ENCODE data around the gene PSAP.

Gene PSAP

DNA sequence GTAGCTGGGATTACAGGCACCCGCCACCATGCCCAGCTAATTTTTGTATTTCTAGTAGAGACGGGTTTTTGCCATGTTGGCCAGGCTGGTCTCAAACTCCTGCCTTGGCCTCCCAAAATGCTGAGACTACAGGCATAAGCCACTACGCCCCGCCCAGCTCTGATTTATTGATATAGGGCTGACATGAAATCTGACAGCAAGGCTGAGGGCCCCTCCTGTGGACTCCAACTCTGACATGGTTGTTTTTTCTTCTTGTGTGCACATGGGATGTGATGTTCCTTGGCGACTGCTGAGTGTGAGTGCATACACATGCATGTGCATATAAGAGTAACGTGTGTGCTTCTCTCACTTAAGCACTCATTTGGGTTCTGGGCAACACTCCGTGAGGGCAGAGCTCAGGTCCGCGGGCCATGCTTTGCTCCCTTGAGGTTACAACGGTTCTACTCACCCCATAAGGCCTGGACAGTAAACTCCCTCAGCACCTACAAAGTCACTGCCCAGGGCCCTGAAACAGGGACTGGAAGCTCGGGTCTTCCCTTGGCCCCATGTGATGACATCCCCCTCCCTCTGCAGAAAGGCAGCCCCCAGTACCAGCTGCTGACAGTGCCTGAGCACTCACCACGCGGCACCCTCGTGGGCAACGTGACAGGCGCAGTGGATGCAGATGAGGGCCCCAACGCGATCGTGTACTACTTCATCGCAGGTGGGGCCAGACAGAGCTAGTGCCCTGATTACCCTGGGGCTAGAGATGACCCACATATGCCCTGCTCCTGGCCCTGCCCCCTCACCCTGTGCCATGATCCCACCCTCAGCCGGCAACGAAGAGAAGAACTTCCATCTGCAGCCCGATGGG lies 44.1 kb downstream of the PSAP start:
- DNase-seq = no peak

- peak; percentile 18 for DNase-seq
Observed at GRCh38 chr10:71805776-71806703, 45.0 kb downstream of the PSAP start.

DNA sequence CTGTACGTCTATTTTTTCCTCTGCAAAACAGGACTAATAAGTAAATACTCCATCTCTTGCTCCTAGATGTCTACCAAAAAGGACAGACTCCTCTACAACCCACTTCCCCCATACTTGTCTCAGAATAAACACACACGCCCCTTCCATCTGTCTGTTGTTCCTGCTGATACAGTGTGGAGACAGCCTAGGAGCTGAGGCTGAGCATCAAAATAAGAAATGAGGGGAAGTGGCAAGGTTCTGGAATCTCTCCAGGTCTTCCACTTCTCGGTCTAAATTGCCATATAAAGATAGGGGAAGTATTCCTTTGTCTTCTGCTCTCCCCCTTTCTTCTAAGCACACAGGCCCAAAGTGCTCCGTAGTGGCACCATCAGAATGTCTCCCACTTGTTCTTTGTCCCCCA lies 47.0 kb downstream of the PSAP start:
- DNase-seq = no peak

DNA sequence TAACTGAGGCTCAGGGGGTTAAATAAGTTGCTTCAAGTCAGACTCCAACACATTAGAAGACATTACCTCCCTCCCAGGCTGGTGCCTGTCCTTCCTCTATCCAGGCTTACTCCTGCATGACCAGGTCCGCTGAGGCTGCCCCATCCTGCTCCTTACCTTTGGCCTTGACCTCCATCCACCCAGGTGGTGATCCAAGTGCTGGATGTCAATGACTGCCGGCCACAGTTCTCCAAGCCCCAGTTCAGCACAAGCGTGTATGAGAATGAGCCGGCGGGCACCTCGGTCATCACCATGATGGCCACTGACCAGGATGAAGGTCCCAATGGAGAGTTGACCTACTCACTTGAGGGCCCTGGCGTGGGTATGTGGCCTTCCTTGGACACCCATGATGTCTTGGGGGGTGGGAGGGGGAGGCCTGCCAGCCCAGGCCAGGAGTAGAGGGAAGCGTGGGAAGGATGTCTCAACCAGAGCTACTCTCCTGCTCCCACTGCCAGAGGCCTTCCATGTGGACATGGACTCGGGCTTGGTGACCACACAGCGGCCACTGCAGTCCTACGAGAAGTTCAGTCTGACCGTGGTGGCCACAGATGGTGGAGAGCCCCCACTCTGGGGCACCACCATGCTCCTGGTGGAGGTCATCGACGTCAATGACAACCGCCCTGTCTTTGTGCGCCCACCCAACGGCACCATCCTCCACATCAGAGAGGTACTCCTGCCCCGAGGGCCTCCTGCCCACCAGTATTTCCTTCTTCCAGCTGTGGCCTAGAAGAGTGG lies 48.1 kb downstream of the PSAP start:
- no peak for DNase-seq

GRCh38 chr10:71802235-71802634 lies 48.8 kb downstream of the PSAP start:
- DNase-seq = no peak

GRCh38 chr10:71801361-71801760 lies 49.7 kb downstream of the PSAP start:
- no peak for DNase-seq

DNA sequence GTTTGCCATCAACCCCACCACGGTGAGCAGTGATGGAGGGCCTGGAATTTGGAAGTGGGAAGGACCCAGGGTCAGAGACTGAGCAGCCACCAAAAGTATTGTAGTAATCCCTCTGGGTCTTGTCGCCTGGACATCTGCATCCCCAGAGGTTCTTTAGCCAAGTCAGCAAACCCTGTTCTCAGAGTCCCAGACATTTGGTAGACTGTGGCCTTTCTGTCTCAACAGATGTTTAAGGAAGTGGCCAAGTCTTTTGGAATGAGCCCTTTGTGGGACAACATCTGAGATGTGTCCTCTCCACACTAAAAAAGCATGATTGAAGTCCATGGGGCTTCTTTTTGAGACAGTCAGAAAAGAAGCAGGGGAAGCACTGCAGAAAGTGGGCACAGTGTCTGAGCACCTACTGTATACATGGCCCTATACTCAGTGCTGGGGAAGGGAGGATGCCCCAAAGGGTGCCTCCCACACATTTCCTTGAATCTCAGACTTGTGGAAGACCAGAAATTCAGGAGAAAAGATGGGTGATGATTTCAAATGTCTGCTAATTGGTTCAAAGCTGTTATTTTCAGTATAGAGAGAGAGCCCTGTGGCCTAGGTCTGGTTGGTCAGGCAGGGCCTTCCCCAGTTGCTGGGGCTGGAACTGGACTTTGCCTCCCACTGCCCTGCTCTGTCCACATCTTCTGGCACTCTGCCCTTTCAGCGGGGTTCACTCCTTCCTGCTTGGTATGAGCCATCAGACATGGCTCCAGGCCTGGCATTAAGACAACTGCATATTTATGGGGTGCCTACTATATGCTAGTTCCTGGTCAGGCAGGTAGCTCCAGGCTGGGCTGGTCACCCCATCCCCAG lies 51.2 kb downstream of the PSAP start:
- no peak for DNase-seq

GRCh38 chr10:71799112-71799511 lies 51.9 kb downstream of the PSAP start:
- DNase-seq = no peak

- DNase-seq = no peak
Observed at GRCh38 chr10:71798308-71798624, 52.8 kb downstream of the PSAP start.

- no peak for DNase-seq
Observed at GRCh38 chr10:71797533-71798307, 53.3 kb downstream of the PSAP start.

DNA sequence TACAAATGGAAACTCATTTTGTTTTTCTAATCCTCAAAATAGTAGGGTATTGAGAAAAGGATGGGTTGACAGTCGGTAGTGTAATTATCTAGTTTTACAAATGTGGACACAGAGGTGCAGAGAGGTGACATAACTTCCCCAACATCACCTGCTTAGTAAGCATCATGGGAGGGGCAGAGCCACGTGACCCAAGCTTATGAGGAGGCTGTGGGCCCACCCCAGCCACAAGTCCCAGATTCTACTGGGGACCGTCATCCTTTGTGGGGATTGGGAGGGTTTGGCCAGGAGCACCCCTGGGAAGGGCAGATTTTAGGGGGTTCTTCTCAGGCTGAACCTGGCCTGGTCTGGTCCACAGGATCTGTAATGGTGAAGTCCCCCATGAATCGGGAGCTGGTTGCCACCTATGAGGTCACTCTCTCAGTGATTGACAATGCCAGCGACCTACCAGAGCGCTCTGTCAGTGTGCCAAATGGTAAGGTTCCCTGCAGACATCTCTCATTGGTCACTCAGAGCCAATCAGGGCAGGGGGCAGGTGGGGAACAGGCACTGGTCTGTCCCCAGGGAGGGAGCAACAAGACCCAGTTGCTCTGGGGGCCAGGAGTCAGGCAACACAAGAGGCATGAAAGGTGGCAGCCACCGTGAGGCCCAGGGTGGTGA lies 54.2 kb downstream of the PSAP start:
- no peak for DNase-seq

DNA sequence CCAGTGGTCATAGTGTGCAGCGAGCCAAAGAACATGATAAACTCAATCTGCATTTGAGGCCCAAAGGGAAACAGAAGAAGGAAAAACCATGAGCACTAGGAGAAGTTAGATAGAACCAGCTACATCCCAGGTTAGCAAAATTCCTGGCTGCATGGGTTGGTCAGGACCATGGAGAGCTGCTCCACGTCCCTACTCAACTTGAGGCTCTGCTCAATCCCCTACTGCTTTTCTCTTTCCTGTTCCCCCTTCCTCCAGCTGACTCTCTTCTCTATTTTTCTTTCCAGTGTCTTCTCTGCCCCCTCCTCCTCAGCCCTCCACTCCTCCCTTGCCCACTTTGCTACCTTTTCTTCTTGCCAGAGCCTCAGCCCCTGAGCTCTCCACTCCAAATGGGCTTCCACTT lies 55.8 kb downstream of the PSAP start:
- no peak for DNase-seq

DNA sequence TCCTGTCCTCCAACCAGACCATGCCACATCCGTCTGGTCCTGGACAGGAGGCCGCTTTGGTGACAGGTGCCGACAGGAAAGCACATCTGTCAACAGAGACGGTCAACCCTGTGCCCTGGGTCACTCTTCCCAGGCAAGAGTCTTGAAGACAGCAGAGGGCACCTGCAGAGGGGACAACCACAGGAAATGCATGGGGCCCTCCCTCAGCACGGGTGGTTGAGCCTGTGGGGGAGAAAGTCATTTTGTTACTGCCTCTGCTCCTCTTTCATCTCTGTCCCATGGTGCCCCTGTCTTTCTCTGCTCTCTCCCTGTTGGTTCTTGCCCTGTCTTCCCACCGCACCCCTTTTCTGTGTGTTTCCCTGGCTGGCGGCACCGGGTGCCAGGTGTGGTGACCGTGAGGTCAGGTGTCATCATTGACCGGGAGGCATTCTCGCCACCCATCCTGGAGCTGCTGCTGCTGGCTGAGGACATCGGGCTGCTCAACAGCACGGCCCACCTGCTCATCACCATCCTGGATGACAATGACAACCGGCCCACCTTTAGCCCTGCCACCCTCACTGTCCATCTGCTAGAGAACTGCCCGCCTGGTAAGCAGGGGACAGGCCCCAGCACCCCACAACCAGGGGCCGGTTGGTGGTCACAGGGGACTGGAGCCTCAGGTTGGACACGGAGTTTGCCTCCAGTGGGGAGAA lies 60.2 kb downstream of the PSAP start:
- DNase-seq = no peak

DNA sequence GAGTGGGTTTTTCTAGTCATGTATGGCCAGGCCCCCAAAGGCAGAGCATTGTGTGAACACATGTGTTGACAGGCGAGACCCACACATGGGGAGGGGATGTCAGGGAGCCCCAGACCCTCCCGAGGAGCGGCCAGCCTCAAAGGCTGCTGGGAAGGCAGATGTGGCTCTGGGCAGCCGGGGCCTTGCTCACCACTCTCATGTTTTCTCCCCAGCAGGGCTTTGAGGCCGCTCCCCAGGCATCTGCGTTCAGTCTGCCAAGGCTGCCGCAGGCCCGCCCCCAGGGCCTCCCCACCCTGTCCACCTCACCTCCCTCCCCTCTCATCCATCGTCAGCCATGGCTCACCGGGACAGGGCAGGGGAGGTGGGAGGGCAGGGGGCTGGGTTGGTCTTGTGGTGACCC lies 61.2 kb downstream of the PSAP start:
- DNase-seq = no peak

DNA sequence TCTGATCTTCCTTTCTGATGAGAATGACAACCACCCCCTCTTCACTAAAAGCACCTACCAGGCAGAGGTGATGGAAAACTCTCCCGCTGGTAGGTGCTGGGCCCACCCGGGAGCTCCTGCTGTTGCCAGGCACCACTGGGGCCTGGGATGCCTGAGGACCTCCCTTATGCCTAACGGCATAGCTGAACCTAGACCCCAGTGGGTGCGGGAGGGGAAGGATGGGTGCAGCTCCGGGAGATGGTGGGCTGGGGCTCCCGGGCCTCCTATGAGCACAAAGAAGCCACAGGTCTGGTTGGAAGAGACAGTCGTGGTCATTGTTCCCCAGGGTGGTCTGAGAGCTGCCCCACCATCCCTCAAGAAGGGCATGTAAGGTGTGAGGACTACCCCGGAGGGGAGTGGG lies 62.1 kb downstream of the PSAP start:
- DNase-seq = no peak

GRCh38 chr10:71784679-71785272 lies 66.3 kb downstream of the PSAP start:
- no peak for DNase-seq

DNA sequence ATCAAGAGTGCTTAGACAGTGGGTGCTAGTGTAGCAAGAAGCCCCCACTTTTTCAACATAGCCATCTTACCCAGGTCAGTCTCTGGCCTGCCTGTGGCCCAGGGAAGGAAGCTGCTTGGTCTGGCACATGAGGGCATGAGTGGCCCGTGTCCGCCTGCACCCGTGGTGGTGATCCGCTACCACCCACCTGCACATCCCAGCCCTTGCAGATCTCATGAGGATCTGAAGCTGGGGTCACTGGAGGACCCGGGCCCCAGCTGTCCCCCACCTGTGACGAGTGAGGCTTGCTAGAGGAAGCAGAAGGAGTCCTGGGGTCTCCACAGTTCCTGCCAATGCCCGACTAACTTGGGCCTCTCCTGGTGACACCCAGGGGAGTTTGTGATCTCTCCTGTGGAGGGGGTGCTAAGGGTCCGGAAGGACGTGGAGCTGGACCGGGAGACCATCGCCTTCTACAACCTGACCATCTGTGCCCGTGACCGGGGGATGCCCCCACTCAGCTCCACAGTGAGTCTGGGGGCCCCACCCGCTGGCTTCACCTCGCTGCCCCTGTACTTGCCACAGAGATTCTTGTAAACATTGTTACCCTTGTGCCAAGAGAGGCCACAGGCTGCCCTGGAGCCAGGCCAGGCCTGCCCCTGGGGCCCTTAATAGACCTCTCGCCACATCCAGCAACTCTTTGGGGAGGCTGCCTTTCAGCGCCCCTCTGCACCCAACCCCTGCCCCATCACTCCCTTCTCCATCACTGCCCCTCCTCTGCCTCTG lies 67.0 kb downstream of the PSAP start:
- no peak for DNase-seq

DNA sequence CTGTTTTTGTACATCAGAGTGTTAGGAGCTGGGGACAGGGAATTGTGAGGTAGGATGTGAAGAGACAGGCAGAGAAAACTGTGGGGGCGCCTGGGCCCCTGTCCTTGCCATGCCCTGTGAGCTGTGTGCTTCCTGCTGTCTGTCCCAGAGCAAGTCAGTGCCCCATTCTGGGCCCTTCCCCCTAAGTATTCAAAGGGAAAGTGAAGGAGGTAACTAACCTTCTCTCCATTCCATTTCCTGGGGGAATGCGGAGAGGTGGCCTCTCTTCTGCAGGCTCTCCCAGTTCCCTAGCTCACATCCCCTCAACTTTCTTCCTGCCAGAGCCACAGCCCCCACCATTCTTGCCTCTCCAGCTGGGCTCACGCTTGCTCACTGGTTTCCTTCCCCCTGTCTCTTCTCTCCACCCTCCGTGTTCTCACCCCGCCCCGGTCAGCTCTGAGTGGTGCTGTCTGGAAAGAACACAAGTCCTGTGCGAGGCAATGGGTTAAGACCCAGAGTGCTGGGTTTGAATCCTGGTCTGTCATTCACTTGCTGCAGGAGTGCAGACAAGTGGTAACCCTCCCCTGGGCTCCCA lies 68.0 kb downstream of the PSAP start:
- no peak for DNase-seq
